SK-N-MC (cell line): Measurements from ENCODE around the gene FHIT.

Experiments
- DNase-seq: peaks from one replicate; pipeline ENCODE4 v3.0.0-alpha.2; 2011; ENCODE audit warnings: low read depth, low spot score
- H3K27ac ChIP-seq: fragments of 200-600 bp; sonication (generic); 2 replicates; pipeline ENCODE4 v1.5.1; 2016; ENCODE audit warnings: mixed run types
- H3K36me3 ChIP-seq: fragments of 200-600 bp; sonication (generic); 2 replicates; pipeline ENCODE4 v1.6.1; 2017; ENCODE audit warnings: antibody characterized with exemption, low read length, mixed read lengths; ENCODE audit not compliant: insufficient read depth
- H3K4me3 ChIP-seq: fragments of 200-600 bp; sonication (generic); 2 replicates; pipeline ENCODE4 v1.5.1; 2016
- H3K9ac ChIP-seq: fragments of 200-600 bp; sonication (generic); 2 replicates; pipeline ENCODE4 v1.8.0; 2017; ENCODE audit warnings: mixed run types, mixed read lengths; ENCODE audit not compliant: insufficient read length
- H3K9me3 ChIP-seq: fragments of 200-600 bp; sonication (generic); 2 replicates; pipeline ENCODE4 v1.6.1; 2017; ENCODE audit warnings: low read depth, mild to moderate bottlenecking, antibody characterized with exemption, low read length, moderate library complexity, mixed read lengths
- EZH2 ChIP-seq: fragments of 200-600 bp; sonication (generic); IDR thresholded peaks from one replicate; pipeline ENCODE4 v1.6.1; 2017; ENCODE audit warnings: antibody characterized with exemption
- FOXP2 ChIP-seq: optimal IDR thresholded peaks from 2 replicates; pipeline ENCODE3; 2011; ENCODE audit warnings: mild to moderate bottlenecking, moderate library complexity; ENCODE audit not compliant: insufficient read depth; ENCODE audit errors: extremely low read length, control extremely low read depth
- POLR2AphosphoS5 ChIP-seq: IDR thresholded peaks from 2 replicates; pipeline ENCODE4 v1.6.1; 2012; ENCODE audit warnings: mild to moderate bottlenecking, low read depth, low read length, borderline replicate concordance

The FHIT gene

GRCh38 chr3:60080648-60081047, 1170.6 kb downstream of the FHIT start:
- Histone ChIP-seq H3K4me3 (no peak overlapping the region), H3K9ac (no peak overlapping the region)
- DNase-seq: no peak

GRCh38 chr3:60079076-60079475, 1172.2 kb downstream of the FHIT start:
- Histone ChIP-seq H3K9ac (no peak overlapping the region), H3K4me3 (no peak overlapping the region), H3K9me3 (no peaks in the 10 kb centered on the region), H3K36me3 (no peaks in the 10 kb centered on the region), H3K27ac (no peak overlapping the region)
- TF ChIP-seq POLR2AphosphoS5 (no peak), EZH2 (no peak), FOXP2 (no peak)
- no peak for DNase-seq

More at GRCh38 chr3:60080648-60081047, 1170.6 kb downstream of the FHIT start:
- Histone ChIP-seq H3K36me3 (no peaks in the 10 kb centered on the region), H3K27ac (no peak overlapping the region), H3K9me3 (no peaks in the 10 kb centered on the region)
- TF ChIP-seq FOXP2 (no peak), POLR2AphosphoS5 (no peak), EZH2 (no peak)

- no peak for DNase-seq
- no peaks in the 10 kb centered on the region for H3K9me3 ChIP-seq
- H3K4me3 ChIP-seq: no peak overlapping the region
- no peak for TF ChIP-seq FOXP2
- no peak for TF ChIP-seq POLR2AphosphoS5
- no peak for TF ChIP-seq EZH2
- no peak overlapping the region for H3K27ac ChIP-seq
- H3K36me3 ChIP-seq: no peaks in the 10 kb centered on the region
- no peak overlapping the region for H3K9ac ChIP-seq
These were observed 1174.9 kb downstream of the FHIT start for GRCh38 chr3:60076331-60076730.

- no peaks in the 10 kb centered on the region for H3K9me3 ChIP-seq
- H3K9ac ChIP-seq: no peak overlapping the region
- no peak for DNase-seq
- H3K4me3 ChIP-seq: no peak overlapping the region
- TF ChIP-seq EZH2: no peak
- TF ChIP-seq POLR2AphosphoS5: no peak
- no peak for TF ChIP-seq FOXP2
- H3K27ac ChIP-seq: no peak overlapping the region
- H3K36me3 ChIP-seq: no peaks in the 10 kb centered on the region
These were observed 1177.3 kb downstream of the FHIT start for GRCh38 chr3:60073942-60074341.

- no peak for TF ChIP-seq EZH2
- no peak for TF ChIP-seq FOXP2
- TF ChIP-seq POLR2AphosphoS5: no peak
- H3K4me3 ChIP-seq: no peak overlapping the region
- no peak for DNase-seq
These were observed 1178.0 kb downstream of the FHIT start for GRCh38 chr3:60073228-60073627.

GRCh38 chr3:60070366-60070765, 1180.9 kb downstream of the FHIT start:
- DNase-seq: no peak
- Histone ChIP-seq H3K9me3 (no peaks in the 10 kb centered on the region), H3K27ac (no peak overlapping the region)

More at GRCh38 chr3:60073228-60073627, 1178.0 kb downstream of the FHIT start:
- Histone ChIP-seq H3K36me3 (no peaks in the 10 kb centered on the region), H3K9me3 (no peaks in the 10 kb centered on the region), H3K9ac (no peak overlapping the region), H3K27ac (no peak overlapping the region)

GRCh38 chr3:60065227-60065868, 1185.9 kb downstream of the FHIT start:
- no peak for DNase-seq
- no peaks in the 10 kb centered on the region for H3K9me3 ChIP-seq
- TF ChIP-seq FOXP2 (no peak), EZH2 (no peak), POLR2AphosphoS5 (no peak)
- no peaks in the 10 kb centered on the region for H3K36me3 ChIP-seq
- no peak overlapping the region for H3K4me3 ChIP-seq
- no peak overlapping the region for H3K9ac ChIP-seq
- H3K27ac ChIP-seq: no peak overlapping the region

More at GRCh38 chr3:60070366-60070765, 1180.9 kb downstream of the FHIT start:
- Histone ChIP-seq H3K9ac (no peak overlapping the region), H3K36me3 (no peaks in the 10 kb centered on the region), H3K4me3 (no peak overlapping the region)
- TF ChIP-seq FOXP2: no peak
- no peak for TF ChIP-seq POLR2AphosphoS5
- TF ChIP-seq EZH2: no peak

GRCh38 chr3:60064210-60065178, 1186.8 kb downstream of the FHIT start:
- Histone ChIP-seq H3K36me3 (no peaks in the 10 kb centered on the region), H3K9me3 (no peaks in the 10 kb centered on the region), H3K4me3 (no peak overlapping the region), H3K9ac (no peak overlapping the region), H3K27ac (no peak overlapping the region)
- no peak for DNase-seq
- TF ChIP-seq FOXP2 (no peak), EZH2 (no peak), POLR2AphosphoS5 (no peak)
